ENCODE results near the gene FBXL4. TPM values are rescaled to one million over a fixed set of nuclear protein-coding genes. Genes with fewer than 3 reads are reported as not detected.

FBXL4 gene
- total RNA-seq, 1 donor from 2014 or later: 24.9 TPM

DNA sequence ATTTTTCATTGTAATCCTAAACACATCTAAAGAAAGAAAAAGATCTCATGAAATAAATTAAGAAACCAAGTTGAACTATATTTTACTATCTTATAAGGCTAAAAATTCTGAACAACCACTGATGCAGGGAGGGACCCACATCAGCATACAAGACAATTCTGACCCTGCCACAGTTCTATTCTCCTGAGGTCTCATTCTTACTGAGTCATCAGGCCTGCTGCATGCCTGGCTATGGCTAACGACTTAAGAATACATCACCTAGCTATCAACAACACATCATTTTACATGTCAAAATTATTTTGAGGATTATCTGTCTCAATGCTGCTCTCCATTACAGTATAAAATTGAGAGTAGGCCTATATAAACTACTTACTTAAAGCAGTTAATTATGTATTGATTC lies 52.9 kb downstream of the FBXL4 start:
- FAIRE-seq (no peak), DNase-seq (ENCODE audit: low spot score in 2 of 2) (no peak)

DNA sequence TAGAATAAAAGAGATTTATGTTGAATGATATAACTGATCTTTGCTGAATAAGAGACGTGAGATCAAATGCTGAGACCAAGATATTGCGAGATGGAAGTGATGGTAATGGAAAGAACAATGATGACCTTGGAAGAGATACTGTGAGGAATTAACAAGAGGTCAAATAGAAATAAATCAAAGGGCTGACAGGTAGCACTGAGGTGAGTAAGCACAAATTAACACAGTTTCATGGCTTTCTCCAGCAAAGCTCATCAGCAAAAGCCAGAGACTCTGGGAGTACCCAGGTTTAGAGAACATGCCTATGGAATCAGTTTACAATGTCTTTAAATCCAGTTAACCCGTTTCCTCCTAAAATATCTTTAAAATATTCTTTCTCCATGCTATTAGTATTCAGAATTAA lies 60.1 kb downstream of the FBXL4 start:
- no peak for DNase-seq (ENCODE audit: low spot score in 2 of 2)
- FAIRE-seq: no peak

DNA sequence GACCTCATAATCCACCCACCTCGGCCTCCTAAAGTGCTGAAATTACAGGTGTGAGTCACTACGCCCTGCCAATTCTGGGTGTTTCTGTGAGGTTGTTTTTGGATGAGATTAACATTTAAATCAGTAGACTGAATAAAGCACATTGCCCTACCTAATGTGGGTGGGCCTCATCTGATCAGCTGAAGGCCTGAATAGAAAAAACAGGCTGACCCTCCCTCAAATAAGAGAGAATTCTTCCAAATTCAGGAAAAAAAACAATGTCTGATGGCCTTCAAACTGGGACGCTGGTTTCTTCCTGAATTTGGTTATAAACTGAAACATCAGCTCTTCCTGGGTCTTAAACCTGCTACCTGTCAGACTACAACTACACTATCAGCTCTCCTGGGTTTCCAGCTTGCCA lies 62.4 kb downstream of the FBXL4 start:
- FAIRE-seq (no peak), DNase-seq (ENCODE audit: low spot score in 2 of 2) (no peak)

DNA sequence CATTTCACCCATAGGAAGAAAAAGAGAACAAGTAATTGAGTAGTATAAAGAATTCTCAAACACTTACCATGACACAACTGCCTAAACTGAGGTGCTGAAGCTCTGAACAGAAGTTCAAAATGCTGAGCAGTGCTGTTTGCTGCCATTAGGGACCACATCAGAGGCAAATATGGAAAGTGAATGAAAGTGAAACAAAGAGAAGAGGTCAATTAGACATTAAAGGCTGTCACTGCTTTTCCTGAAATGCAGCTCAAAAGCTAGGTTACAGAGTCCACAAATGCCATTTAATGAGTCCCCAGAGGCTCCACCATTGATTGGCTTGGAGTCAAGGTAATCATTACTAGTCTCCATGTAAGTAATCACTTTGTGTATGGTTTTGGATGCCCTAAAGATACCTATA lies 67.3 kb downstream of the FBXL4 start:
- FAIRE-seq (no peak), DNase-seq (ENCODE audit: low spot score in 2 of 2) (no peak)

DNA sequence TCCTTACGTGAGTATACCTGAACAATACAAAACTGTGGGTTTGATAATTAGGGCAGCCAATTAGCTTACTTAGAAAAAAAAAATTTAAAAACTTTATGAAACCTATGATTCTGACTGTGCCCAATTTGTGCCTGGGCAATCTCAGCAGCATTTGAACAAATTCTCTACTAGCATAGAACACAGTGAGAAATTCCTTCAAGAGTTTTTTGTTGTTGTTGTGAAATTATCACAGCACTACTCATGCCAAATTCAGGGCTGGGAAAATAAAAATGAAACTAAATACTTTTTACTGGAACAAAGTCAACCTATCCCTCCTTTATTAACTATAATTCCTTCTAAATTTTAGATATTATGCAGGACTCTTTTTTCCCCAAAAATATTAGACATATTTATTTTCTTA lies 70.5 kb downstream of the FBXL4 start:
- no peak for FAIRE-seq
- DNase-seq (ENCODE audit: low spot score in 2 of 2): no peak

DNA sequence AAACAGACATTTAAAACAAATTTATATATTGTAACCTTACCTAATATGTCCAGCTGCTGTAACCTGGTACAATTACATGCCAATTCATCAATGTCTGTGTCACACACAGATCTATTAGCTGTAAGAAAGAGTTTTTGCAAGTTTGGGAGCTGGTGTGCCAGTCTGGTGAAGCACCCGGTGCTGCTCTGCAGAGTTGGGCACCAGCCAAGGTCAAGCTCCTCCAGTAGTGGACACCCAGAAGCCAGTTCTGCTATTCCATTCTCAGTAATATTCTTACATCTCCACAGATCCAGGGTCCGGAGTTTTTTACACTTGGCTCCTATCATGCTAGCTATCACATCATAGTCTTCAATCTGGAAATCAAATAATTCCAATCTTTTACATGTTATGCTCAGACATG lies 72.4 kb downstream of the FBXL4 start:
- no peak for FAIRE-seq
- DNase-seq (ENCODE audit: low spot score in 2 of 2): no peak

DNA sequence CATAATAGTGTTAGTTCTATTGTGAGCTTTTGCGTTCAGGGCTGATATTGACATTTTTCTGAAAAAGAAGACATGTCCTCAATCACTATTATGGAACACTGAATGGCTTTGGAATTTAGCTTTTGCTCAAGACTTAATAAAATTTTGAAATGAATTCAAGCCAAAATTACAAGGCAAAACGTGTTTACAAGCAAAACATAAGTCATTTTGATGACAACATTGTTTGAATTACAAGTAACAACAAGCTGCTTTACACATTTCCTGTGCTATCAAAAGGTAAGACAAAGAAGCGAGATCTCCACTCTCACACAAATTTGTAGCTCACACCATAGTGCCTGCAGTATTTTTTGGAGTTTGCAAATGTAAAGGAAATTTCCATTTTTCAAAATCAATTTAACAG lies 75.9 kb downstream of the FBXL4 start:
- no peak for DNase-seq (ENCODE audit: low spot score in 2 of 2)
- FAIRE-seq: no peak

DNA sequence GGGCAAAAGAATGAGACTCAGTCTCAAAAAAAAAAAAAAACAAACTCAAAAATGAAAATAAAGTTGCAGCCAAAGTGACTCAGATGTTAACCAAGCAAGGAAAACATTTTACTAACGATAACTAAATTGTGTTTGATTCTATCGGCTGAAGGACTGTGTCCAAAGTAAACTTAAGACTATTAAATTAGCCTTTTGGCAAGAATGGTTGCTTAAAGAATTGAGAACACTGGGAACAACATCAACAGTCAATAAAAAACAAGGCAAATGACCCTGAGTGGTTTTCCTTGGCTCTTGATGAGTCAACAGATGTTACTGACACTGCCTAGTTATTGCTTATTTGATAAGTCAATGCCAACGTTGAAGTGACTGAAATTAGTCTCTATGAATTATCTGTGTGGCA lies 76.7 kb downstream of the FBXL4 start:
- no peak for DNase-seq (ENCODE audit: low spot score in 2 of 2)
- FAIRE-seq: no peak

DNA sequence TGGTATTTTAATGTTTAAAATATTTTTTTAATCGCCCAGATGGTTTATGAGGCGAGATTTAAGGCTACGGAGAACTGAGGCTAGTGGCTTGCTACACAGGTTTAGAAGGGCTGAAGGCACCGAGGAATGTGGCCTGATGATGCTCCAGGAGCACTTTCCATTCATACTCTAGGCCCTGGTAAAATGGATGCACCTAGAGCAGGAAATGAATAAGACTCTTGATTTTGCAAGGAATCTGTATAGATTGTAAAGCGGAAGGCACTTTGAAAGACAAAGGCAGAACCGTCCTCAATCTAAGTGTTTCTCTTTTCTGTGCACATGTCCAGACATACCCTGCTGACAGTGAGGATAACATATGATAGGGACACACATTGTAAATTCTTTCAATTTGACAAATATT lies 83.2 kb downstream of the FBXL4 start:
- FAIRE-seq (no peak), DNase-seq (ENCODE audit: low spot score in 2 of 2) (no peak)

DNA sequence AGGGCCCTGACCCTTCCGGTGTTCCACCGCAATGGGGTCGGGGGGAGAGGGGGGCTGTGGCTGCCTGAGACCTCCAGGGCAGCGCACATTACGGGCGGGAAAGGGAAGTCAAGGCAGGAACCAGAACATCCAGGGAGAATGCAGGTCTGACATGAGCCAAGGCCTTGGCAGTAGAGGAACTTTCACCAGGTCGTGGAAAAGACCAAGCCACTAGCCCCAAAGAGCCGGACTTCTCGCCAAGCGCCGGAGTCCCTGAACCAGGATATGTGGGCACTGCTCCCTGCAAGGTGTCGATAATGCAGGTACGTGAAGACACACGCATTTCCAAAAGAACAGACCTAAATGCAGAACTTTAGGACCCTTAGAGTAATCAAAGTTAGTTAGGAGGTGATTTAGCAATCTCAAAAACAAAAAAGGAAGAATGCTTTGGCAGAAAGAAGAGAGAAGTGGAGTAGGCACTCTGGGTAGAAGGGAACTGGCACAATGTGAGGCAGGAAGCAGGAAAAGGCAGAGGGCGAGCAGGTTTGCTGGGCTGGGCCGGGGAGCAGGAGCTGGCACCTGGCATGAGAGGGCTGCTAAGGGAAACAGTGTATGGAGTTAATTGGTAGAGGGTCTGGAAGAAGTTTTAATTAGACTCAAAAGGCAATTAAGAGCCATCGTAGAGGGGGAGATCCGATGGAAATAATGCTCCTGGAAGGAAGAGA lies 99.1 kb downstream of the FBXL4 start:
- FAIRE-seq (no peak), DNase-seq (ENCODE audit: low spot score in 2 of 2) (peak in 1 of 2 donors; percentile 2)

DNA sequence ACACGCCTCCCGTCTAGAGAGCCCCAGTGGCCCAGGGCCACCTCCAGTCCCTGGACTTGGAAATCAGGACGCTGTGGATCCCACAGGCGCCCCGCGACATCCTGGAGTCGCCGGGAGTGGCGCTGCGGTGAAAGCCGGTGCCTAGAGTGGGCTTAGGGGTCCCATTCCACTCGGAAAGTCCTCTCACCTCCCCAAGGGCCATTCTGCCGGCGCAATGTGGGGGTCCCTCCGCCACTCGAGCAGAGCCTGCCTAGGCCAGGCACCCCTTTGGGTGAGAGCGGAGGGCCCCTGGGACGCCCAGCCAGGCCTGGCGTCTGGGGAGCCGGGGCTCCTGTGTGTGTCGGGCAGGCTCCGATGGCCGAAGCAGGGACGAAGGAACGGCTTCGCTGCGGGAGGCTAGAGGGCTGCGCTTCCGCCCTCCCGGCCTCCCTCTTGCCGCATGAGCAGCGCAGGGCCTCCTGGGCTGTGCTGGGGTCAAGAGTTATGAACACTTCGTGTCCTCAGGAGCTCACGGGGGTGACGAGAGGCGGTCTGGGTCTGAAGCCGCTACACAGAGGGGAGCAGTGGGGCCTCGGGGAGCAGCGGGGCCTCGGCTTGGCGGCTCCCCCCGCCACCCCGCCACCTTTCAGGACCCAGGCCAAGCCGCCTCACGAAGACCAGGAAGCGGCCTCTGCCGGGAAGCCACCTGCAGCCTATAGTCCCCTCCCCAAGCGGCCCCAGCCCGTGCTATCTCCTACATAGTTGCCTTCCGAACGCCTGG lies 99.8 kb downstream of the FBXL4 start:
- FAIRE-seq (no peak), DNase-seq (ENCODE audit: low spot score in 2 of 2) (peak in 1 of 2 donors; percentile 8)

DNA sequence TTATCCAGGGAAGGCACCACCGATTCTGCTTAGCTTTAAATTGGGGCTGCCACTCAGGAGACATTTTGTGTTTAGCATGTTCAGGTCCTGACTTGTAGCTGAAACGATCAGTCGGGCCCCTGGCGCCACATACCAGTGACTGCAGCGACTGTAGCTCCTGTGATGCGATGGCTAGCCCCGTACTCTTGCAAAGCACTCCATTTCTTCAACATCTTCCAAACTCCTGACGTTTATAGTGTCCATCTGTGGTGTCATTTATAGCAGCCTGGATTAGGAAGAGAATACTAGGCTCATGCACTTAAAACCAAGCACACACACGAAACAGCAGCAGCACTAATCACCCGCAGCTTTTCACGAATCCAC lies 100.3 kb downstream of the FBXL4 start:
- DNase-seq (ENCODE audit: low spot score in 2 of 2): peak in 1 of 2 donors; percentile 14
- no peak for FAIRE-seq

DNA sequence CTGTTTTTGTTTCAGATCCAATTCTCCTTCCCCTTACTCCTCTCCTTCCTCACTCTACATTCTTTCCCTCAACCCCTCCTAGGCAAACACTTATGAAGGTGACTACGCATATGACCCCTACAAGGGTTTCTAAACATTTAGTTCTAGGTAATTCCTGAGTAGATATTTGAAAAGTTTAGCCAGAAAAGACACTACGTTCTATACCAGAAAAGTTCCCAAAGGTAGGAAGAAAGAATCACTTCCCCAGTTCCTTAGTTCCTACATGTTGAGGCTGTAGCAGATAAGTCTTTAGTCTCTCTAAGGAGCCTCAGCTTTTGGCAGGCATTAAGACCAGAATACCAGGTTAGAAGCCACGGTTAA lies 101.7 kb downstream of the FBXL4 start:
- FAIRE-seq: no peak

DNA sequence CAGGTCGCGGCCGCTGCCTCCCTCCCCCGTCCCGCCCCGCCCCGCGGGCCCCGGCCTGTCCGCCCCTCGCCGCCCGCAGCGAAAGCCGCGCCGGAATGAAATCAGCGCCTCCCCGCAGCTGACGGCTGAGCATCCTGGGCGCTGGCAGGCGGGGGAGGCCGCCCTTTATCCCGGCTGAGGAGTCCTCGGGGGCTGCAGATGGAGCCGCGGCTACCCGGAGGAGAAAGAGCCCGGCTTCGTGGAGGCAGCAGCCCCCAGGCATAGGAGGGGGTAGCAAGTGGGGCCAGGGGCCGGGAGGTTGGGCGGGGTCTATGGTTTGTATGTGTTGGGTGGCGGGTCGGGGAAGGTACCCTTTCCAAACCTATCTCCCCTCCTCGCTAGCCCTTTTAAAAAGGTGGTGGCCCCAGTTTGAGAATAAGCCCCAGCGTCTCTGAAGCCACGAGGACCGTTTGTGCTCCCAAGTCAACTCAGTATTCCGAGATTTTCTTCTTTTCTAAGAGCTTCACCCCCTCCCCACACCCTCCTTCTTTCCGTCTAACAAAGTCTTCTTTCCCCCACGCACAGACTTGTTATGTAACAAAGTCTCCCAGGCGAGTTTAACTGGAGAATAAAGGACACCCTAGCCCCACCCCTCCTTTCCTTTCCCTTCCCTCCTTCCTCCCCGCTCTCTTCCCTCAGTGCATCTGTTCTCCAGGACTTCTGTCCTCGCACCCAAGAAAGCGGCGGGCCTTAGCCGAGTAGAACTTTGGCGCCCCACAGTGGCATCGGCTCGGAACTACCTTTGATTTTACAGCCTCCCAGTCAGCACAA lies 102.3 kb downstream of the FBXL4 start:
- FAIRE-seq (peak; percentile 6), DNase-seq (ENCODE audit: low spot score in 2 of 2) (peak; percentile 83 to 89)

More for the DNA sequence above, 101.7 kb downstream of the FBXL4 start:
- DNase-seq (ENCODE audit: low spot score in 2 of 2): no peak

DNA sequence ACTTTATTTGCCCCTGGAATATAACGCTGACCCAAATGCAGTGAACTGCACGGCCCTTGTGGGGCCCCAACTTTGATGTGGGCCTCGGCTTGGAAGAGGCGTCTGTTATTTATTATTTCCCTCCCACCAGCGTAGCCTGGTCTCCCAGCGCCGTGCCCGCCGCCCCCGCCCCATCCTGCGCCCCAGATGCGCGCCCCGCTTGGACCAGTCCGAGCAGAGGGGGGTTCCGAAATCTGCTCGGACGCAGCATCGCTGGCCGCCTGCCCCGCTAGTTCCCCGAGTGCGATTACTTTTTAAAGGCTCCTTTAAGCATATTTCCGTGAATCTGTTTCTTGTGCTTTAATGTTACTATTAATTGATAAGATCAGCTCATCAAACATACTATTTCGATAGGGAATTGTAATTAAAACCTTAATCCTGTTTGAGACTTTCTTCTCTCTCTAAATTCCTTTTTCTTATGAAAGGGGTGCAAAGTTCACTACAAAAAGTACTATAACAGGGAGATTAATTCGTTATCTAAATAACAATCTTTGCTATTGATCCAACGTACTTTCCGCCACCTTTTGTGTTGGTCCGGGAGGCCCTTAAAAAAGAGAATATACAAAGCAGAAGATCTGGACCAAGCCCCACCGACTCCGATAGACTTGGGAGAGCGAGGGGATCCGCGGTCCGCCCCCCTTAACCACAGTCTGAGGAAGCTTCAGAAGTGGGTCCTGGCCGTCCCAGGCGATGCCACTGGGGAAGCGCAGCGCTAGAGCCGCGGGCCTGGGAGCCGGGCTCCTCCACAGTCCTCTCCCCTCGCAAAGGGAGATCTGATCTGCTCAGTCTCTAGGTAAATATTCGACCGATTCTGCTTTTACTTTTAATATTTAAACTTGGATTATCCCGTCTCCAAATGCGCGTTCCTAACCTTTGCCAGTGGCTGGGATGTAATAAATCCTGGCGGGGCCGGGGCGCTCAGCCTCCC lies 103.2 kb downstream of the FBXL4 start:
- FAIRE-seq (no peak), DNase-seq (ENCODE audit: low spot score in 2 of 2) (peak in 1 of 2 donors; percentile 52)

DNA sequence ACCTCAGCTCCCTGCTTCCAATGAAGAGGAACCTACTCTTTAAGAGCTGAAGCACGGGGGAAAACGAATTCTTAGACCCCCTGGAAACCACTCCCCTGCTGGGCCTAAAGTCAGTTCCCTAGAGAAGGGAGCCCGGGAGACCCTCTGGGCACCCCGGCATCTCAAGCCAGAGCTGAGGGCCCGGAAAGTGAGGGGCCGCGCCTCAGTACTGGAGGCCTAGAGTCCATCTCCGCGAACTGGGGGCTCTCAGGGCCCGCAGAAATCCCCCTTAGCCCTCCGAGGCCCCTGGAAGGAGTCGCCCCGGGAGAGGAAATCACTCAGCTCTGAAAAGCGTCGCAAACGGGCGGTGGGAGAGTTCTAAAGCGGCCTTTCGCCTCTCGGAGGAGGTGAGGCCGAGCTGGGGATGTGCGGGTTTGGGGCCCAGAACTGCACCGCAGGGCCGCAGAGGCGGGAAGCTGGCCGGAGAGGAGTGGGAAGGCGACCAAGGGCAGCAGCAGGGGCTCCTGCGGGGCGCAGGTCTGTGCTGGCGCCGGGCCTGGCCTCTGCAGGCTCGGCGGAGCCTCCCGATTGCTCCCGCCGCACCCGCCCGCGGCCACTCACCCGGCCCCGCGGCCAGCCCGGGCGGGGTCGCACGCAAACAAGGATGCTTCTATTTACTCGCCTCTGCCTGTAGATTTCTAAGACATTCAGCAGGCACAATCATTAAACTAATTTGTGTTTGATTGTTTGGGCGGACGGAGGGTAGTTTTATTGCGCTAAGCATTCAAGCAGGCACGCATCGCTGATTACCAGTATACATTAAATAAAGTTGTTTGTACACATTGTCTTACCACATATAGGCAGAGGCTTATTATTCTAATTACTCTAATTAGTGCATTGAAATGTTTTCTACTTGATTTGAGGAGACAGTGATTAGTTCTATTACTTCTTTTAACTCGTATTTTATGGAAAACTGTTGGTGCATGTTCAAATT lies 104.2 kb downstream of the FBXL4 start:
- DNase-seq (ENCODE audit: low spot score in 2 of 2): peak in 1 of 2 donors; percentile 59
- no peak for FAIRE-seq

DNA sequence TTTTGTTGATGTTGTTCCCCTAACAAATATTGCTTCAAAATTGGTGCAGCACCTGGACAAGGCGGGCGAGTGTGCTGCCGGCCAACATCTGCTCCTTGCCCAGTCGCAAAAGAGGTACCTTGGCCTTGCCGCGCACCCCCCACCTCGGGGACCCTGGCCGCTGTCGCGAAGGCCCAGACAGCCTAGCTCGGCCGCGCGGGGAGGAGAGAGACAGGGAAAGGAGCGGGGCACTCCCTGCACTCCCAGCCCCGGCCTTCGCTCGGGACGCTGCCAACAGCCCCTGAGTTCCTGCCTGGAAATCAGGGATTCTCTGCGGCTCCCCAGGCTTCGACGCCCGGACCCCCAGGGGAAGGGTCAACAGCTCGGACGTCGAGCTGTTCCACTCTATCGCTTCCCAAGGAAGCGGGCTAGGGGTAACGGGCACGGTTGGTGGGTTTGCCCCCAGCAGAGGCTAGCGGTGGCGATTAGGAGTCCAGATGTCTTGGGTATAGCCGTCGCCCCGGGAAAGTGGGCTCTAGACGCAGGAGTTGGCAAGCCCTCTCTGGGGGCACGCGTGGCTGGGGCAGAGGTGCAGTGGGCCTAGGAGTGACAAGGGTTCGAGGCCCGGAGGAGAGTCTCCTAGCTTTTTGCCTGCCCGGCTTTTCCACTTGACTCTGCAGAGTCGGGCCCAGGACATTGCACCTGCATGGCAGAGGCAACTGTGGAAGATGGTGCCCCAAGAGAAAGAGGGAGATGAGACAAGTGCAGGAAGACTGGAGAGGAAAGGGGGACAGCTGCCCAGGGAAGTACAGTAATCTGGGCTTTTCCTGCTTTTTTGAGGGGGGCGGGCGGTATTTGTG lies 105.2 kb downstream of the FBXL4 start:
- DNase-seq (ENCODE audit: low spot score in 2 of 2): no peak
- no peak for FAIRE-seq

All from frontal cortex (tissue), 4 donors.